ENCODE data around the gene SOCS2. TPM values are rescaled to one million over a fixed set of nuclear protein-coding genes. Genes with fewer than 3 reads are reported as not detected.

The SOCS2 gene
- total and polyA plus RNA-seq, 10 of the 15 experiments (the other 5 are each of a cell fraction or from before 2014, with no cell fraction given): 2.6 to 12.0 (median 7.2) TPM

- TF ChIP-seq KDM1A (IDR thresholded peaks at IDR 0.05; ENCODE audit: borderline replicate concordance) (no peak), TBL1XR1 (IDR thresholded peaks at IDR 0.05; ENCODE audit: low read depth, low read length) (no peak), SKIL (IDR thresholded peaks at IDR 0.05; ENCODE audit: low read depth, poor library complexity, severe bottlenecking) (no peak), SRF (IDR thresholded peaks at IDR 0.05; ENCODE audit: low read depth in 2 of 2, low read length in 2 of 2) (no peak), RBBP5 (conservative IDR thresholded peaks at IDR 0.05) (no peak), STAT3 (IDR thresholded peaks at IDR 0.05; ENCODE audit: low read depth, low read length) (no peak), EP300 (IDR thresholded peaks at IDR 0.05; ENCODE audit: borderline replicate concordance in 1 of 2, control insufficient read depth in 1 of 2, low read depth in 2 of 2, low read length in 2 of 2) (no peak), BACH1 (IDR thresholded peaks at IDR 0.05; ENCODE audit: borderline replicate concordance) (no peak), RCOR1 (conservative IDR thresholded peaks at IDR 0.05; ENCODE audit: low read depth, low read length) (no peak), IRF3 (IDR thresholded peaks at IDR 0.05) (no peak), BMI1 (IDR thresholded peaks at IDR 0.05; ENCODE audit: borderline replicate concordance) (no peak), LARP7 (IDR thresholded peaks at IDR 0.05) (no peak), MTA2 (IDR thresholded peaks at IDR 0.05; ENCODE audit: low read depth) (no peak), SREBF2 (IDR thresholded peaks at IDR 0.05; ENCODE audit: low read length) (no peak), IKZF1 (conservative IDR thresholded peaks at IDR 0.05) (no peak)
- WGBS (ENCODE audit: insufficient coverage, insufficient replicate concordance, low lambda C conversion rate, missing lambda C conversion rate): 66% methylated on average over 2 of the region's 3 CpGs
- H3K27ac ChIP-seq (ENCODE audit: control insufficient read depth, insufficient read depth): no peak overlapping the region
- POLR2A ChIA-PET: interaction anchor here (0.6 kb wide), 1 partner anchor 653 kb away, joined by 3 read pairs; no protein-coding TSS in a partner anchor
- H3K4me2 ChIP-seq (ENCODE audit: control insufficient read depth, insufficient read depth): no peak overlapping the region
- CTCF ChIA-PET: no interaction called here
- no peak for DNase-seq (ENCODE audit: low read depth, low spot score)
- SMC1A ChIA-PET (ENCODE audit: uncharacterized antibody, unreplicated experiment): interaction anchor here (0.6 kb wide), 1 partner anchor 36 kb away, joined by 3 read pairs; no protein-coding TSS in a partner anchor
- RAD21 ChIA-PET (ENCODE audit: unreplicated experiment): no interaction called here
- no TSS peak for BruUV-seq (replicated peaks)
- H4K20me1 ChIP-seq (ENCODE audit: control insufficient read depth, insufficient read depth): no peaks in the 10 kb centered on the region
- no peak overlapping the region for H3K4me3 ChIP-seq
- no peak overlapping the region for H2AFZ ChIP-seq (ENCODE audit: control insufficient read depth, low read depth, low read length)
- intact Hi-C loops (cut with micrococcal nuclease; ENCODE audit: unreplicated experiment) (no loop called here), in situ Hi-C loops (cut with MboI) (no loop called here)
- no peak for FAIRE-seq
- no peaks in the 10 kb centered on the region for H3K36me3 ChIP-seq (ENCODE audit: control insufficient read depth in 2 of 2, insufficient read depth in 2 of 2, low read length in 1 of 2)
- no peaks in the 10 kb centered on the region for H3K9me3 ChIP-seq (replicated peaks; ENCODE audit: control insufficient read depth, insufficient read depth, low read length)
- H3K79me2 ChIP-seq (ENCODE audit: control insufficient read depth, insufficient read depth, low read length): no peaks in the 10 kb centered on the region
- ATAC-seq: no peak
- H3K9ac ChIP-seq (ENCODE audit: control insufficient read depth, insufficient read depth, low read length): no peak overlapping the region
- no peaks in the 10 kb centered on the region; a peak in 2 of 4 replicates for H3K27me3 ChIP-seq (replicated peaks in 1 of 2; ENCODE audit: control insufficient read depth in 2 of 2, insufficient read depth in 2 of 2, low read length in 1 of 2)
- H3K4me1 ChIP-seq (ENCODE audit: control insufficient read depth, insufficient read depth, low read length): no peaks in the 10 kb centered on the region
These were observed 26.7 kb downstream of the SOCS2 start for GRCh38 chr12:93599192-93599591.

Measured in GM12878 (cell line).